Fibroblast of the aortic adventitia (primary cell): ENCODE measurements around the gene MCC. TPM values are rescaled to one million over a fixed set of nuclear protein-coding genes. Genes with fewer than 3 reads are reported as not detected.

ENCODE experiments used
- DNase-seq: peaks from one replicate; pipeline ENCODE4 v3.0.0-alpha.2; 2010; ENCODE audit warnings: low read depth
- H3K4me3 ChIP-seq: 2 replicates; pipeline ENCODE4 v1.5.1; 2011; ENCODE audit warnings: low read depth, mild to moderate bottlenecking, control low read depth, low read length, moderate library complexity
- total RNA-seq: library from RNA; depleted of rRNA; stranded (reverse); fragments of >200 nt; gene quantifications from 2 replicates; pipeline ENCODE4 v1.2.3, GENCODE V29; 2012; ENCODE audit warnings: low replicate concordance
- TF ChIP-seq, protein P1 (sequence below): IDR thresholded peaks from 2 replicates; pipeline ENCODE4 v1.5.1; 2011; ENCODE audit warnings: mild to moderate bottlenecking, low read length, control low read depth, inconsistent platforms; ENCODE audit not compliant: insufficient read depth

Gene MCC
- total RNA-seq, 1 donor, result 62.4 TPM

DNA sequence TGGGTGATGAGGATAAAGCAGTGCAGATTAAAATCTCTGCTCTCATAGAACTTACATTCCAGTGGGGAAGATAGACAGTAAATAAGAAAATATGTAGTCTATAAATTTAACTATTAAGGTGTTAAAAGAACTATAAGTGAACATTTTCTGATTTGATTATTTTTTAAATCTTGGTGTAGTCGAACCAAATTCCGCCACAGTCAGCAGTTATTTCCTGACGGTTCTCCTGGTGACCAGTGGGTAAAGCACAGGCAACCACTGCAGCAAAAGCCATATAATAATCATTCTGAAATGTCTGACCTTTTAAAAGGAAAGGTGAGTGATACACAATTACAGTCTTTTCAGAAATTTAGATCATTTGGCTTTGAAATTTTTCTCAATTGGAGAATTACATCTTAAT is 484.5 kb downstream of the MCC start:
- TF ChIP-seq, protein P1, sequence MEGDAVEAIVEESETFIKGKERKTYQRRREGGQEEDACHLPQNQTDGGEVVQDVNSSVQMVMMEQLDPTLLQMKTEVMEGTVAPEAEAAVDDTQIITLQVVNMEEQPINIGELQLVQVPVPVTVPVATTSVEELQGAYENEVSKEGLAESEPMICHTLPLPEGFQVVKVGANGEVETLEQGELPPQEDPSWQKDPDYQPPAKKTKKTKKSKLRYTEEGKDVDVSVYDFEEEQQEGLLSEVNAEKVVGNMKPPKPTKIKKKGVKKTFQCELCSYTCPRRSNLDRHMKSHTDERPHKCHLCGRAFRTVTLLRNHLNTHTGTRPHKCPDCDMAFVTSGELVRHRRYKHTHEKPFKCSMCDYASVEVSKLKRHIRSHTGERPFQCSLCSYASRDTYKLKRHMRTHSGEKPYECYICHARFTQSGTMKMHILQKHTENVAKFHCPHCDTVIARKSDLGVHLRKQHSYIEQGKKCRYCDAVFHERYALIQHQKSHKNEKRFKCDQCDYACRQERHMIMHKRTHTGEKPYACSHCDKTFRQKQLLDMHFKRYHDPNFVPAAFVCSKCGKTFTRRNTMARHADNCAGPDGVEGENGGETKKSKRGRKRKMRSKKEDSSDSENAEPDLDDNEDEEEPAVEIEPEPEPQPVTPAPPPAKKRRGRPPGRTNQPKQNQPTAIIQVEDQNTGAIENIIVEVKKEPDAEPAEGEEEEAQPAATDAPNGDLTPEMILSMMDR, result no peak
- H3K4me3 ChIP-seq, result no peak overlapping the region
- no peak for DNase-seq

DNA sequence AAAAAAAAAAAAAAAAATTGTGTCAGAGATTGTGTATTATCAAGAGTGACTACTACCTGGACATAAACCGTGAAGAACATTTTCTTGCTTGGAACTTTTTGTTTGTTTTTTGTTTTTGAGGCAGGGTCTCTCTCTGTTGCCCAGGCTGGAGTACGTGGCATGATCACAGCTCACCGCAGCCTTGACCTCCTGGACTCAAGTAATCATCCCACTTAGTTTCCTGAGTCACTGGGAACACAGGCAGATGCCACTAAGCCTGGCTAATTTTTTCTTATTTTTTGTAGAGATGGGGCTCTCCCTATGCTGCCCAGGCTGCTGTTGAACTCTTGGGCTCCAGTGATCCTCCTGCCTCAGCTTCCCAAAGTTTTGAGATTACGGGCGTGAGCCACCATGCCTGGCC is 485.8 kb downstream of the MCC start:
- no peak for DNase-seq
- no peak overlapping the region for H3K4me3 ChIP-seq
- TF ChIP-seq, protein P1, result no peak

DNA sequence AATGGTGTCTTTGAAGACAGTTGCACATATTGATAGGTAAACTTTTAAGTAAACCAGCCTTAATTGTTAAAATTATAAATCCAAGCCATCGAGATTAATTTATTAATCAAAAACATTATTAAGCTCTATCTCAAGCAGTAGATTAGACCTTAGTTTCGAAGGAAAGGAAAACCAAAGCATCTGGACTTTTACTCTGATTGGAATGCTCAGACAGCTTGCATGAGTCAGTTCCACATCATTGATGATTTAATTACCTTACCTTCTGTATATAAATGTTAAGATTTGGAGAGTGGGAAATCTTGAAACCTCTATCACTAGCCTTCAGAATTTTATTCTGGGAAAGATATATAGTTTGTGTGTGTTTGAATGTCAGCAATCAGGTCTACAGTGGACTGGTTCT is 487.8 kb downstream of the MCC start:
- TF ChIP-seq, protein P1, result no peak
- no peak for DNase-seq
- H3K4me3 ChIP-seq, result no peak overlapping the region

DNA sequence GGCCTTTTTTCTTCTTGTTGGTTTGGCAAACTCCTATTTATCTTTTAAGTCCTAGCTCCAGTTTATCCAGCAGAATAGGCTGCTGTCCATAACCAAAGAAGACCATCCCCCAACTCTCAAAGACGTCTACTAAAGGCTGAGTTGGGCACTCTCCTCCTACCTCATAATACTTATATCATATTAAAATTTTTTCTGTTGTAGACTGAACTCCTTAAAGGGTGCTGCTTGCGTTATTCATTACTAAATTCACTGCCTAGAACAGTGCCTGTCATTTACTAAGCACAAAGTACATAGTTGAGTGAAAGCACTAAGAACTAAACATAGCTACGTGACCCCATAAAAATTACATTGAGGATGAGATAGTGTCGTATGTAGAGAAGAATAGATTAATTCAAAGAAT is 490.0 kb downstream of the MCC start:
- DNase-seq, result no peak
- TF ChIP-seq, protein P1, result no peak
- no peak overlapping the region for H3K4me3 ChIP-seq

DNA sequence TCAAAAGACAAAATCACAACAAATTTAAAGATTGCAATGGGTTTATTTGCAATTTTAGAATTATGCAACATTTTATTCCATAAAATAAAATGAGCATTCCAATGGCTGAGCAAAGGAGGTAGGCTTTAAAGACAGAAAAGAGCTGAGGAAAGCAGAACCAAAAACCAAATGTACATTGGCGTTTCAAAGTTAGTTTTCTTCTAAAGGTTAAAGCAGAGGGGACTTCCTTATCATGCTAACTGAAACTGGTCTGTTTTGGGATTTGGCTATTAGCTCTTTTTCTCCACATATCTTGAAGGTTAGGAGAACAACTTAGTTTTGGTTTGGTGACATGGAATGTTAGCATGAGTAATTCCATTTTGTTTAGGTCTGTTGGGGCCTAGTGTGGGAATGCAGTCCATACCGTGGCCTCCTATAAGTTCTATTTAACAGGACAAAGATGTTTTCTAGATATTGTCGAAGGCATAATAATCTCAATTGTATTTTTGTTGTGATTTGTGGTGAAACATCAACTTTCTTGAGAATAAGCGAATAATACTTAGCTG is 491.4 kb downstream of the MCC start:
- no peak overlapping the region for H3K4me3 ChIP-seq
- TF ChIP-seq, protein P1, result no peak
- DNase-seq, result peak; percentile 25

DNA sequence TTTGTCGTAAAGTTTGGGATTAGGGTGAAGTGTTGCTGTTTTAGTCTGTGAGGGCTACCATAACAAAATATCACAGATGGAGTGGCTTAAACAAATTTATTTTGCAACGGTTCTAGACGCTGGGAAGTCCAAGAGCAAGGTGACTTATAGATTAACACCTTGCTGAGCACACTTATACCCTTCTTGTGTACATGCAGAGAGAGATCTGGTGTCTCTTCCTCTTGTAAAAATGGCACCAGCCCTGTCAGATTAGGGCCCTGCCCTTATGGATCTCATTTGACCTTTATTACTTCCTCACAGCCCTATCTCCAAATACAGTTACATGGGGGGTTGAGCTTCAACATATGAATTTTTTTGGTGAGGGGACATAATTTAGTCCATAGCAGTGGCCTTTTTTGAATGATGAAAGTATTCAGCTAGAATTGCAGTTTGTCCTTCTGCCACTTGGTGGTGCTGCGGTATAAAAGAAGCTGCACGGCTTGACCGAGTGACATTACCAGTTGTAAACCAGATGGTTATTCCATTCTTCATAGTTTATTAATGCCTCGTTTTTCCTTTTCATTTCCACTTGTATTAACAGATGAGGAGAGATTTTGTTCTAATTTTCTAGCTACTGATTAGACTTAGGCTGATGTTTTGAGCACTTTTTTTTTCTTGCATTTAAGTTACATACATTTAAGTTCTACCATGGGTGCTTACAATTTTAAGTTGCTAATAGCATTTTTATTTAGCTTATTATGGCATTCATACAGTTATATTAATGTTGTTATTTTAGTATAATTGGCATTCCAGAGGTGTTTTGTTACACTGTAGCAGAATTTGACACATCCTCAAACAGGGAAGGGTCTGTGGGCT is 492.3 kb downstream of the MCC start:
- DNase-seq, result peak; percentile 82
- TF ChIP-seq, protein P1, result peak; percentile 86
- H3K4me3 ChIP-seq, result no peak overlapping the region
